HepG2 (cell line): ENCODE data around the gene SLC16A4.

Experiments
- CAMTA2 ChIP-seq: sonication (generic); formaldehyde crosslinking; IDR thresholded peaks from 2 replicates; pipeline ENCODE4 v1.4.0; 2020; ENCODE audit warnings: mild to moderate bottlenecking, missing genetic modification reagents, borderline replicate concordance
- CBX5 ChIP-seq: sonication (generic); formaldehyde crosslinking; IDR thresholded peaks from 2 replicates; pipeline ENCODE4 v1.4.0; 2020; ENCODE audit warnings: missing genetic modification reagents, borderline replicate concordance
- CREB1 ChIP-seq, 2 experiments: fragments of 450-650 bp in 1 of 2; IDR thresholded peaks; 2 replicates each; pipeline ENCODE4 v1.6.1; 2016 to 2017; ENCODE audit warnings: control low read depth in 1 of 2, mild to moderate bottlenecking in 1 of 2, missing compliant biosample characterization in 1 of 2, missing genetic modification characterization in 1 of 2
- EZH2 ChIP-seq: conservative IDR thresholded peaks from 2 replicates; pipeline ENCODE4 v1.6.1; 2012; ENCODE audit warnings: mild to moderate bottlenecking, low read depth, low read length, moderate library complexity
- NR1H2 ChIP-seq: sonication (generic); formaldehyde crosslinking; IDR thresholded peaks from 2 replicates; pipeline ENCODE4 v1.8.1; 2022; ENCODE audit warnings: low read depth, missing genetic modification reagents, borderline replicate concordance
- PTBP1 ChIP-seq: fragments of 200-400 bp; formaldehyde crosslinking; IDR thresholded peaks from 2 replicates; pipeline ENCODE4 v1.6.1; 2018; ENCODE audit warnings: low read length, low read depth; ENCODE audit not compliant: poor library complexity, severe bottlenecking
- XRCC5 ChIP-seq: fragments of 200-400 bp; formaldehyde crosslinking; optimal IDR thresholded peaks from 2 replicates; pipeline ENCODE3; 2017; ENCODE audit warnings: mild to moderate bottlenecking, low read length
- ZC3H4 ChIP-seq: sonication (generic); formaldehyde crosslinking; IDR thresholded peaks from 2 replicates; pipeline ENCODE4 v1.4.0; 2020; ENCODE audit warnings: missing genetic modification reagents, borderline replicate concordance
- ZKSCAN1 ChIP-seq: fragments of 150-350 bp; IDR thresholded peaks from 2 replicates; pipeline ENCODE4 v1.6.1; 2014; ENCODE audit warnings: low read length
- ZNF343 ChIP-seq: sonication (generic); formaldehyde crosslinking; IDR thresholded peaks from 2 replicates; pipeline ENCODE4 v1.4.0; 2020; ENCODE audit warnings: mild to moderate bottlenecking, missing genetic modification reagents
- ZZZ3 ChIP-seq: sonication (generic); formaldehyde crosslinking; IDR thresholded peaks from 2 replicates; pipeline ENCODE4 v1.4.0; 2020; ENCODE audit warnings: missing genetic modification reagents, mild to moderate bottlenecking, borderline replicate concordance
- TF ChIP-seq, protein P1 (sequence below): sonication (generic); formaldehyde crosslinking; IDR thresholded peaks from 2 replicates; pipeline ENCODE4 v1.4.0; 2020; ENCODE audit warnings: missing genetic modification reagents, mild to moderate bottlenecking, borderline replicate concordance
- TF ChIP-seq, protein P2 (sequence below), 2 experiments: sonication (generic) in 1 of 2; formaldehyde crosslinking in 1 of 2; IDR thresholded peaks; 2 replicates each; pipeline versions ENCODE4 v1.5.1 to v1.6.1; 2011 to 2020; ENCODE audit warnings: borderline replicate concordance in 1 of 2, low read depth in 1 of 2, low read length in 1 of 2, mild to moderate bottlenecking in 1 of 2, missing genetic modification reagents in 1 of 2, moderate library complexity in 1 of 2

DNA sequence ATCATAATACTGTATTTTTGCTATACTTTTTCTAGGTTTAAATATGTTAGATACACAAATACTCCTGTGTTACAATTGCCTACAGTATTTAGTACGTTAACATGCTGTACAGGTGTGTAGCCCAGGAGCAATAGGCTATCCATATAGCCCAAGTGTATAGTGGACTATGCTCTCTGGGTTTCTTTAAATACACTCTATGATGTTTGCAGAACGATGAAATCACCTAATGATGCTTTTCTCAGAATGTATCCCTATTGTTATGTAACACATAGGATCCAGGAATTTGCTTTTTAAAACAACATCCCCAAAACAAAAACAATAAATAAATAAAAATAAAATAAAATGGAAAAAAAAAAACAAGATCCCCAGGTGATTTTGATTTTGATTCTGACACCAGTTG lies 69.8 kb downstream of the SLC16A4 start:
- no peak for TF ChIP-seq ZZZ3 (CRISPR knock-in tag)
- TF ChIP-seq ZKSCAN1: no peak
- no peak for TF ChIP-seq ZNF343 (CRISPR knock-in tag)
- TF ChIP-seq NR1H2 (CRISPR knock-in tag): no peak
- TF ChIP-seq CBX5 (CRISPR knock-in tag): no peak
- no peak for TF ChIP-seq EZH2
- TF ChIP-seq XRCC5: no peak
- TF ChIP-seq, protein P1, sequence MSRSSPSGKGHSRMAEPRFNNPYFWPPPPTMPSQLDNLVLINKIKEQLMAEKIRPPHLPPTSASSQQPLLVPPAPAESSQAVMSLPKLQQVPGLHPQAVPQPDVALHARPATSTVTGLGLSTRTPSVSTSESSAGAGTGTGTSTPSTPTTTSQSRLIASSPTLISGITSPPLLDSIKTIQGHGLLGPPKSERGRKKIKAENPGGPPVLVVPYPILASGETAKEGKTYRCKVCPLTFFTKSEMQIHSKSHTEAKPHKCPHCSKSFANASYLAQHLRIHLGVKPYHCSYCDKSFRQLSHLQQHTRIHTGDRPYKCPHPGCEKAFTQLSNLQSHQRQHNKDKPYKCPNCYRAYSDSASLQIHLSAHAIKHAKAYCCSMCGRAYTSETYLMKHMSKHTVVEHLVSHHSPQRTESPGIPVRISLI (CRISPR knock-in tag): no peak
- TF ChIP-seq CAMTA2 (CRISPR knock-in tag): no peak
- TF ChIP-seq PTBP1: no peak
- TF ChIP-seq, protein P2, sequence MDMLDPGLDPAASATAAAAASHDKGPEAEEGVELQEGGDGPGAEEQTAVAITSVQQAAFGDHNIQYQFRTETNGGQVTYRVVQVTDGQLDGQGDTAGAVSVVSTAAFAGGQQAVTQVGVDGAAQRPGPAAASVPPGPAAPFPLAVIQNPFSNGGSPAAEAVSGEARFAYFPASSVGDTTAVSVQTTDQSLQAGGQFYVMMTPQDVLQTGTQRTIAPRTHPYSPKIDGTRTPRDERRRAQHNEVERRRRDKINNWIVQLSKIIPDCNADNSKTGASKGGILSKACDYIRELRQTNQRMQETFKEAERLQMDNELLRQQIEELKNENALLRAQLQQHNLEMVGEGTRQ (IDR thresholded peaks at IDR 0.05; ENCODE audit: low read depth, low read length): no peak
- TF ChIP-seq, protein P2 (CRISPR knock-in tag; IDR thresholded peaks at IDR 0.05; ENCODE audit: borderline replicate concordance): no peak
- no peak for TF ChIP-seq CREB1 (IDR thresholded peaks at IDR 0.05)
- TF ChIP-seq CREB1 (CRISPR knock-in tag; IDR thresholded peaks at IDR 0.05): no peak
- no peak for TF ChIP-seq ZC3H4 (CRISPR knock-in tag)
